Measurements from ENCODE around the gene CITED4. TPM values are rescaled to one million over a fixed set of nuclear protein-coding genes. Genes with fewer than 3 reads are reported as not detected.
A peak's percentile ranks its signal among the peaks of the same experiment; 100 is the strongest.

The CITED4 gene
- total and polyA plus RNA-seq, 9 of the 15 experiments (the other 6 are each of a cell fraction or from before 2014, with no cell fraction given) = 0.11 to 1.2 (median 0.17) TPM; not detected in 2

DNA sequence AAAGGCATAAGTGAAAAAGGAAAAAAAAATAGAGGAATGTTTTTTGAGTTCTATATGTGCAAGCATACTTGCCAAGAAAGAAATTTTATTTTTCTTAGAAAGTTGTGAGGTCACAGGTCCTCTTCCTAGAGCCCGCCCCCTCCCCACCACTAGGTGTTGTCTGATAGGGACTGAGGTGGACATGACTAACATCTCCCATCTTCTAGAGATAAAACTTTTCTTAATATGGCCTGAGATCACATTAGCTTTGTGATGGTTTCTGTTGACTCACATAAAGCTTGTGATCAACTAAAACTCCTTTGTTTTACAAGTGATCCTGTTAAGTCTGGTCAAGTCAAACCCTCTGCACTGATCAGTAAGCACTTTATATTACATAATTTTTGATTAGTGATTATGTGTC lies 33.4 kb upstream of the CITED4 start:
- no peak for FAIRE-seq
- CTCF ChIA-PET (ENCODE audit: low intra/inter-chr PET ratio) = no interaction called here

More for the DNA sequence above, 33.4 kb upstream of the CITED4 start:
- intact Hi-C loops (cut with micrococcal nuclease) (no loop called here), in situ Hi-C loops (cut with MboI) (no loop called here)
- Histone ChIP-seq H3K9ac (ENCODE audit: insufficient read depth in 1 of 2, low read depth in 2 of 2, low read length in 2 of 2) (no peak overlapping the region), H3K9me1 (ENCODE audit: control insufficient read depth, insufficient read depth, low read length) (no peaks in the 10 kb centered on the region), H3K27ac (ENCODE audit: extremely low read depth, low read depth, low read length) (no peak overlapping the region), H3K36me3 (ENCODE audit: control insufficient read depth, insufficient read depth, low read length) (no peaks in the 10 kb centered on the region), H3K27me3 (ENCODE audit: control insufficient read depth in 2 of 2, insufficient read depth in 2 of 2, low read length in 2 of 2) (peaks cover 0 to 3% of the 10 kb centered on the region in 2 experiments; a peak in 1 of 5 replicates), H2AFZ (ENCODE audit: low read depth, low read length) (no peak overlapping the region), H4K20me1 (replicated peaks; ENCODE audit: control insufficient read depth, insufficient read depth, low read length) (no peaks in the 10 kb centered on the region), H3K79me2 (ENCODE audit: control insufficient read depth, insufficient read depth, low read length) (no peaks in the 10 kb centered on the region), H3K9me3 (replicated peaks; ENCODE audit: control insufficient read depth, insufficient read depth, low read depth, low read length) (peaks cover 16% of the 10 kb centered on the region), H3K4me3 (no peak overlapping the region), H3K4me1 (replicated peaks in 1 of 2; ENCODE audit: control insufficient read depth in 2 of 2, insufficient read depth in 2 of 2, low read length in 2 of 2) (no peaks in the 10 kb centered on the region), H3K4me2 (ENCODE audit: insufficient read depth, low read length) (no peak overlapping the region)
- no peak for TF ChIP-seq KAT2B (IDR thresholded peaks at IDR 0.05; ENCODE audit: low read depth, low read length)
- TF ChIP-seq, protein P1, sequence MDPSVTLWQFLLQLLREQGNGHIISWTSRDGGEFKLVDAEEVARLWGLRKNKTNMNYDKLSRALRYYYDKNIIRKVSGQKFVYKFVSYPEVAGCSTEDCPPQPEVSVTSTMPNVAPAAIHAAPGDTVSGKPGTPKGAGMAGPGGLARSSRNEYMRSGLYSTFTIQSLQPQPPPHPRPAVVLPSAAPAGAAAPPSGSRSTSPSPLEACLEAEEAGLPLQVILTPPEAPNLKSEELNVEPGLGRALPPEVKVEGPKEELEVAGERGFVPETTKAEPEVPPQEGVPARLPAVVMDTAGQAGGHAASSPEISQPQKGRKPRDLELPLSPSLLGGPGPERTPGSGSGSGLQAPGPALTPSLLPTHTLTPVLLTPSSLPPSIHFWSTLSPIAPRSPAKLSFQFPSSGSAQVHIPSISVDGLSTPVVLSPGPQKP (CRISPR knock-in tag; IDR thresholded peaks at IDR 0.05) = no peak
- TF ChIP-seq, protein P2, sequence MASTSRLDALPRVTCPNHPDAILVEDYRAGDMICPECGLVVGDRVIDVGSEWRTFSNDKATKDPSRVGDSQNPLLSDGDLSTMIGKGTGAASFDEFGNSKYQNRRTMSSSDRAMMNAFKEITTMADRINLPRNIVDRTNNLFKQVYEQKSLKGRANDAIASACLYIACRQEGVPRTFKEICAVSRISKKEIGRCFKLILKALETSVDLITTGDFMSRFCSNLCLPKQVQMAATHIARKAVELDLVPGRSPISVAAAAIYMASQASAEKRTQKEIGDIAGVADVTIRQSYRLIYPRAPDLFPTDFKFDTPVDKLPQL (IDR thresholded peaks at IDR 0.05; ENCODE audit: extremely low read depth, insufficient read length) = no peak
- no peak for TF ChIP-seq XRCC4 (IDR thresholded peaks at IDR 0.05; ENCODE audit: extremely low read depth, insufficient read depth, insufficient read length)
- no peak for TF ChIP-seq ZNF121 (CRISPR knock-in tag; conservative IDR thresholded peaks at IDR 0.05)
- no peak for TF ChIP-seq ZKSCAN8 (CRISPR knock-in tag; IDR thresholded peaks at IDR 0.05)
- no peak for TF ChIP-seq RFX1 (IDR thresholded peaks at IDR 0.05)
- no peak for TF ChIP-seq ZNF146 (CRISPR knock-in tag; IDR thresholded peaks at IDR 0.05; ENCODE audit: unreplicated experiment)
- no peak for TF ChIP-seq GABPB1 (CRISPR knock-in tag; IDR thresholded peaks at IDR 0.05)
- TF ChIP-seq, protein P3, sequence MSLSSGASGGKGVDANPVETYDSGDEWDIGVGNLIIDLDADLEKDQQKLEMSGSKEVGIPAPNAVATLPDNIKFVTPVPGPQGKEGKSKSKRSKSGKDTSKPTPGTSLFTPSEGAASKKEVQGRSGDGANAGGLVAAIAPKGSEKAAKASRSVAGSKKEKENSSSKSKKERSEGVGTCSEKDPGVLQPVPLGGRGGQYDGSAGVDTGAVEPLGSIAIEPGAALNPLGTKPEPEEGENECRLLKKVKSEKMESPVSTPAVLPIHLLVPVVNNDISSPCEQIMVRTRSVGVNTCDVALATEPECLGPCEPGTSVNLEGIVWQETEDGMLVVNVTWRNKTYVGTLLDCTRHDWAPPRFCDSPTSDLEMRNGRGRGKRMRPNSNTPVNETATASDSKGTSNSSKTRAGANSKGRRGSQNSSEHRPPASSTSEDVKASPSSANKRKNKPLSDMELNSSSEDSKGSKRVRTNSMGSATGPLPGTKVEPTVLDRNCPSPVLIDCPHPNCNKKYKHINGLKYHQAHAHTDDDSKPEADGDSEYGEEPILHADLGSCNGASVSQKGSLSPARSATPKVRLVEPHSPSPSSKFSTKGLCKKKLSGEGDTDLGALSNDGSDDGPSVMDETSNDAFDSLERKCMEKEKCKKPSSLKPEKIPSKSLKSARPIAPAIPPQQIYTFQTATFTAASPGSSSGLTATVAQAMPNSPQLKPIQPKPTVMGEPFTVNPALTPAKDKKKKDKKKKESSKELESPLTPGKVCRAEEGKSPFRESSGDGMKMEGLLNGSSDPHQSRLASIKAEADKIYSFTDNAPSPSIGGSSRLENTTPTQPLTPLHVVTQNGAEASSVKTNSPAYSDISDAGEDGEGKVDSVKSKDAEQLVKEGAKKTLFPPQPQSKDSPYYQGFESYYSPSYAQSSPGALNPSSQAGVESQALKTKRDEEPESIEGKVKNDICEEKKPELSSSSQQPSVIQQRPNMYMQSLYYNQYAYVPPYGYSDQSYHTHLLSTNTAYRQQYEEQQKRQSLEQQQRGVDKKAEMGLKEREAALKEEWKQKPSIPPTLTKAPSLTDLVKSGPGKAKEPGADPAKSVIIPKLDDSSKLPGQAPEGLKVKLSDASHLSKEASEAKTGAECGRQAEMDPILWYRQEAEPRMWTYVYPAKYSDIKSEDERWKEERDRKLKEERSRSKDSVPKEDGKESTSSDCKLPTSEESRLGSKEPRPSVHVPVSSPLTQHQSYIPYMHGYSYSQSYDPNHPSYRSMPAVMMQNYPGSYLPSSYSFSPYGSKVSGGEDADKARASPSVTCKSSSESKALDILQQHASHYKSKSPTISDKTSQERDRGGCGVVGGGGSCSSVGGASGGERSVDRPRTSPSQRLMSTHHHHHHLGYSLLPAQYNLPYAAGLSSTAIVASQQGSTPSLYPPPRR (CRISPR knock-in tag; IDR thresholded peaks at IDR 0.05; ENCODE audit: borderline replicate concordance) = no peak
- TF ChIP-seq SRSF7 (optimal IDR thresholded peaks at IDR 0.05; ENCODE audit: low read depth, low read length) = no peak
- ATAC-seq (no peak), DNase-seq (ENCODE audit: extremely low read depth in 1 of 4, low spot score in 3 of 4) (peak in 1 of 4 experiments; percentile 43)
- BruUV-seq (replicated peaks) = no TSS peak
- 20% methylated on average over 1 of the region's 1 CpG for whole genome bisulfite sequencing (ENCODE audit: insufficient coverage, low coverage, missing lambda C conversion rate)
- POLR2A ChIA-PET = no interaction called here

Measured in K562 (cell line).